ENCODE results near the gene NAV3.

Gene NAV3

DNA sequence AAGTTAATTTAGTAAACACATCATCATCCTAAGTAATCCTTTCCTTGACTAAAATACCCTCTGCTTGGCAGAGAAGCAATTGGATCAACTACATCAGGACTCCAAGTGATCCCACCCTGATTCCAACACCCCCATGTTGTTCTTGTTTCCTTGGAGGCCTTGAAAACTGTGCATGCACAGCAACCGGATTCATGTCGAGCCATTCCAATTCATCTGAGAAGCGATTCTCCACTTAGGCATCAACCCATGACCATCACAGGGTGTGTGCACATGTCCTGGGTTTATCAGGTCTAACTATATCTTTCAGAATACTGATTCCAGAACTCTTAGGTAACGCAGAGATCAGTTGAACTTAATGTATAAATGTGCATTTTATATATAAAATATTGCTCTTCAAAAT is 163.0 kb downstream of the NAV3 start:
- DNase-seq: no peak

DNA sequence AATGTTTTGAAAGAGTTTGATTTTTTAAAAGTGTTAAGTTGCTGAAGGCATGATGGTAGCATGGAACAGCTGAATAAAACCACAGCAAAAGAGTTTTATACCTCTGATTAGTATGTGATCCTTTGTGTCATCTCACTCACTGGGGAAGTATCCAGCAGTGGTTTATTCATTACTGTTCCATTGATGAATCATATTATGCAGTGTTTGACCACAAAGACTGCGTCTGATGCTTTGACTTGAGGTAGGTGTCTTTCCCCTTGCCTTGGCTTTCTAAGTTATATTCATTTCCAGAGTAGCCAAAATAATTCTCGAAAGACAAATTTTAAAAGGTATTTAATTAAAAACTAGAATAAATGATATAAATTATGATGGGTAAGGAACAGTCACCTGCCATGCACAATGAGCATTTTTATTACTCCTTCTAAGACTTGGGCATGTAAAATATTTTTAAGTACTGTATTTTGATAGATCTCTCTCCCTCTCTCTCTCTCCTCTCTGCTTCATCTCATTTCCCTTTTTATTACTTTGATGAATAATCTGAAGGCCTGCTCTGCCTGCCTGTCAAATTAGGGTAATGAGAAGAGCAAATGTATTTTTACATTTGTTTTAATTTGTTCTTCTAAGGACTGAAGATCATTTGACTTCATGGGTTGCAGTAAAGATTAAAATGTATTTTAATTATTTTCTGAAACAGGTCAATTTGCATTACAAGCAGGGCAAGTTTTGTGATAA is 164.9 kb downstream of the NAV3 start:
- no peak for DNase-seq

DNA sequence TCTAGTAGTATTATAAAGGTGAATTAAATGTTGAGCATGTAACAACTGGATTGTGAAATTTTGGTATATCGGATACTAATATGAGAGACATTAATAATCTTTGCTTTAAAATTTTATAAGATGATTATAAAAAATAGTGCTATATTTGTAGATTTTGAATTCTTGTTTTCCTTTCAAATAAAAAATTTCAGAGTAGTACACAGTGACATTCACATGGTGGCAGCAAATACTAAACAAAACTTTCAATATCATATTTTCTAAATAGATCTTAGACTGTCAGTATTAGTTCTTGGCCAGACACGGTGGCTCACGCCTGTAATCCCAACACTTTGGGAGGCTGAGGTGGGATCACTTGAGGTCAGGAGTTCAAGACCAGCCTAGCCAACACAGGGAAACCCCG is 166.0 kb downstream of the NAV3 start:
- DNase-seq: no peak

DNA sequence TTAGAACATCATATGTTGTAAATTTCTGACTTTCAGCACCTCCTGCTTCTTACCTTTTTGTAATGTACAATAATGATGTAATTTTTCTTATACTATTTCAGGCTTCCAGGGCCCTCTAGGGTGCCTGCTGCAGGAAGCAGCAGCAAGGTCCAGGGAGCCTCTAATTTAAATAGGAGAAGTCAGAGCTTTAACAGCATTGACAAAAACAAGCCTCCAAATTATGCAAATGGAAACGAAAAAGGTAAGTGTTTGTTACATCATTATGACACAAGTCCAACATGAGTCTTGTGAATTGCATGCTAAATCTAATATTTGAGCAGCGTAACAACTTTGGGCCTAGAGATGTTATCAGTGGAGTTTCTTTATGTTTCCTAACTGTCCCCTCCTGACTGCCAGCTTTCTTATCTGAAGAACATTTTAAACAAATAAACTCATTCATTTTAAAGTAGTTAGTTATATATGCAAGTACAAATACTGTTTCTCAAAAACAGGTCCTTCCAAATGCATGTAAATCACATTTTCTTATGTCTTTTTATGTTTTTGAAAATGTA is 167.6 kb downstream of the NAV3 start:
- DNase-seq: no peak

DNA sequence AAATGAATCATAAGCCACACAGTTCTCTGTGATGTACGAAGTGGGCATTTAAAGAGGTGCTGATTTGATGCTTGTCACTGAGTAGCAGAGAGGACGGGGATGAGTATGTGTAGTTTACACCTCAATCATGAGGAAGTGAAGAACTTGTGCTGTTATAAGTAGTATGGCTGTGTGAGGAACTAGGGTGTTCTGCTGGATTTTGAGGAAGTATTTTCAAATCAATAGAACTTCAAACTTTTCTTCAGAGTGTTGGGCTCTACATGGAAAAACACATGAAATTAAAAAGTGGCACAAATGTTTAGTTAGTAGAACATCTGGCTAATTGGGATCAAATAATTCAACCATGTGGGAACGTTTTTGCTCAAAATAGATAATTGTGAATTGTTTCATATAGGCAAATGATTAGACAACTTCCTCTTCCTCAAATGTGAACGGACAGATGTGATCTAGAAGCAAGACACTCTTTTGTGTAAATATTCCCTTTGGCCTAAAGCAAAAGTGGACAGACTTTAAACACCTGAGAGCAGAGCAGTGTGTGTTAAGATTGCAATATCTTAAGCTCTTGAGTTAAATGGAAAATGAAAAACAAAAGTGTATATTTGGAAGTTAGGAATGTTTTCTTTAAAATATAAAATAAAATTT is 168.5 kb downstream of the NAV3 start:
- no peak for DNase-seq

DNA sequence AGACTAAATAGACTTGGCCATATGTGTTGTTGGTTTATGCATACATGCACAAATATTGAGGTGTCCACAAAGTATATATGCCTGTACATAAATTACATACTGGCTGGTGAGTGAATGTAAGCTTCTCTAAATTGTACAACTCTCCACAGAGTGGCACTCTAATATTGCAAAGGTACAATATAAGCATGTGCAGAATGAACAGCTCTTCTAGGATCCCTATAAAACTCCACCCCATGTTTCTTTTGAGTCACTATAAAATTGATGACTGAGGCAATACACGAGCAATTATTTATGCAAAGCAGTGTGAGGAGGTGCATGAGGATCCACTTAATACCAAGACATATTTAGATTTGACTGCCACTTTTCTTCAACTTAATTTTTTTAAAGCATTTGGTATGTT is 172.2 kb downstream of the NAV3 start:
- no peak for DNase-seq

DNA sequence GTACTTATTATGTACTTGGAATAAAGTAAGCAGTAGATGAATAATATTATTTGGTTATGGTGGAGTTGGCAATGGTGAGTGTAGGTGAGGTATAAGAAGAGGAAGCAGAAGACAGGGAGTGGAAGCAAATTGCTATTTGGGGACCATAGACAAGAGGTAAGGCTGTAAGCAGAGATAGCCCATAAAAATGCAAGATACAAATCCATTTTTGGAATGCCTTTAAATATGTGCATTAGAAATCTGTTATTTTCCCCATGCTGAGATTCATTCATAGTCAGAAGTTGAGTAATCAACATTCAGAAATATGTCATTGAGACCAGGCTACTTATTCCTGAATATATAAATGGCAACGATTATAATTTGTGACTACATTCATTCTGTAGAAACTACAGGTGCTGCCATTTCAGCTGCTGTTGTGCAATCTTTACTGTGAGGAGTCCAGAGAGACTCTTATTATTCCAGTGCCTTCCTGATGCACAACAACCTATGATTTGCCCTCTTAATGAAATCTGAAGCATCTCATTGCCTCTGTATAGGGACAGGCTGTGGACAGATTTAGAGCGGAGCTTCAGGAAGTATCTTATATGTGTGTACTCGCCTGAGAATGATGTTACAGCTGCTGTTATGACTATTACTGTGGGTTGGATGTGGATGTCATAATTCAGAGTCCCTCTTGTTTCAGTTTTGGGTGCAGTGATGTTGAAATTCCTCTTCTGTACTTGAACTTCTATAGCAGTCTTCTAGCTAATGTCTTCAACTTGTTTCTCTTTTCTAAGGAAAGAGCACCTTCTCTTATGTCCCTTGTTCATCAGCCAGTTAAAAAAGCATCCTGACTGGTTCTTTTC is 173.8 kb downstream of the NAV3 start:
- DNase-seq: no peak

DNA sequence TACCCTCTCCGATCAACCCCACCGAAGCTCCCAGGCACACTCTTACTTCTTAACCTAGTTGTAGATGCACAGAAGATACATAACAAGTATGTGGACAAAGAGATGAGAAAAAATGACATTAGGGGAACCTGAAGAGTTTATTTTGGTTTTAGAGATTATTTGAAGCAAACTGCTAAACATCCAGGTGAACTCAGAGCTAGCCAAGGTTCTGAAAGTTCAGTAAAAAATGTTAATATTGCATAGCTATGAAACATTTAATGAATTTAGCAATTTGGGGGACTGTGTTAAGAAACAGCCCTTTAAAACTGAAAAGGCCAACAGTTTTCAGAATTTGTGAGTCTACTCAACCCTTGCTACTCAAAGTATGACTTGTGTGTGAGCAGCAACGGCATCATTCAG is 174.4 kb downstream of the NAV3 start:
- DNase-seq: no peak

DNA sequence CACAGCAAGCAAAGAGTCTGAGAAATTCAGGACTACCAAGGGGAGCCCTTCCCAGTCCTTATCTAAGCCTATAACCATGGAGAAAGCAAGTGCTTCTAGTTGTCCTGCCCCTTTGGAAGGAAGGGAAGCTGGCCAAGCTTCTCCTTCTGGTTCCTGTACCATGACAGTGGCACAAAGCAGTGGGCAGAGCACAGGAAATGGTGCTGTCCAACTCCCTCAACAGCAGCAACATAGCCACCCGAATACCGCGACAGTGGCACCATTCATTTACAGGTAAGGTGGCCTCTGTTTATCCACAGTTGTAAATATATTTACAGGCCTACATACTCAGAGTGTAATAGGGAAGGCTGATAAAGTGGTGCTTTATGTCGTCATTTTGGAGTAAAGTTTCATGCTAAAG is 176.5 kb downstream of the NAV3 start:
- no peak for DNase-seq

DNA sequence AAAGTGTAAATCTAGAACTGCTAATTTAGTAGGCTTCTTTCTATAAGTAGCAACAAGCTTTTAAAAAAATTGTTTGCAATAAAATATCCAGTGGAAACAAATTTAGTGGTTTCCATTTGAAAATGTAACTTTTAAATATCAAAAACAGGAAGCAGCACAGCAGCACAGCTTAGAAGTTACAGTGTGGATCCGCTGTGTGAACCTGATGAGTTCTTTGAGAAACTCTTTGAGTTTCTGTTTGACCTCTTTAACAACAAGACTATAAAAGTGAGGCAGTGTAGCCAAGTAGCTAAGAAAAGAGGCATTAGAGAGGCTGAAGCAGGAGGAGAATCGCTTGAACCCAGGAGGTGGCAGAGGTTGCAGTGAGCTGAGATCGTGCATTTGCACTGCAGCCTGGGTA is 178.3 kb downstream of the NAV3 start:
- DNase-seq: no peak

DNA sequence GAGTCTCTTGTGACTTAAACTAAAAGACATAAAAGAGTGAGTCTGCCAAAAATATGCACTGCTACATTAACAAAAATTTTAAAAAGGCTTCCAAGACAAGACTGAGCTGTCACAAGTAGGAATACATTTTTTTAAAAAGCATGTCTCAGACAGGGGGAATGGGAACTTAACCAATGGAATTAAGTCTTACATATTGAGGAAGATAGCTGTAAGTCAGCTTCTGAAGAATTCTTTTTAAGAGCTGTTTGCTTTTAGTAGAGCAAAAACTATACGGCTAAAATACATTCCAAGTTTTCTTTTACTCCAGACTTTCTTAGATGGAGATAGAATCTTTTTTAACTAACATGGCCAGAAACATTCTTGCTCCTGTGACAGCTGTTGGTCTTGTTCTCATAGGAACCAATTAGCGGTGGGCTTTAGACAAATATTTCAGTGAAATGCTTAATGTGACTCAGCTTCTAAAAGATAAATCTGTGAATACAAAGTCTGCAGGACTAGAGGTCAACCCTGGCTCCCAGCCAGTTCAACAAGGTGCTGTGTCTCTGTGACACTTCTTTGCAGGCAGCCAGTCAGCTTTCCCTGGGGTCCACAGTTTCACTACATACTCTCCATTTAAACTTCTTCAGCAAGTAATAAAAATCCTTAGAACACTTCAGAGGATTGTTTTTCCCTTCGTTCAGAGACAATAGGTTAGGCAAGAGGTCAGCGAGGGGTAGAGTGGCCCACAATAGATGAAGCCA is 187.6 kb downstream of the NAV3 start:
- no peak for DNase-seq

DNA sequence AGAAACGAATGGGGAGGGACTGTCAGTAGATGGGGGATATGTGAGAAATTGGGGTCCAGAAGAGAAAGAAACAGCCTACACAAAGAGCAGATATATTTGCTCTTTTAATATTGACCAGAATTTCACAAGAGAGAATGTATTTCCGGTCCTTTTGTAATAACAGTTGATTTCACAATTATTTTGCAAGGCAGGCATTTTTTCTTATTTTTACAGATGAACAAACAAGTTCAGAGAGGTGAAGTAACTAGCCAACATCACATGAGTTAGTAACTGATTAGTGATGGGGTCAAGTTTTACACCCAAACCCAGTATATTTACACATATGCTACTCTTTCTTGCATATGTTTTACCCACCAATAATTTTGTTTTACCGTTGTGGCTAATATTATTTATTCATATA is 188.2 kb downstream of the NAV3 start:
- no peak for DNase-seq

DNA sequence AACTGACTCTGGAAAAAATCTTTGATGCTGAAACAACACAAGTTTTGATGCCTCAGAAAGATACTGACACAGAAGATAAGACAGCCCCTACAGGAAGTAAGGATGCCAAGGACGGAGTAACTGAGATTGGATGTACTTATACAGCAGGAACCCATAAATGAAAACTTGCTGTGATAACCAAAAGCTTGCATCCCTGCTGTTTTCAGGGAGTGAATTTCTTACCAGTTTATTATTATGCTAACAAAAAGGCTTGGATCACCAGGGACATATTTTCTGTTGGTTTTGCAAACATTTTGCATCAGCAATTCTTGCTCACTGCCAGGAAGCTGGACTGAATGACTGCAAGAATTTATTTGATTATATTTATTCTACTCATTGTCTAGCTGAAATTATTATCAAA is 197.7 kb downstream of the NAV3 start:
- DNase-seq: no peak

DNA sequence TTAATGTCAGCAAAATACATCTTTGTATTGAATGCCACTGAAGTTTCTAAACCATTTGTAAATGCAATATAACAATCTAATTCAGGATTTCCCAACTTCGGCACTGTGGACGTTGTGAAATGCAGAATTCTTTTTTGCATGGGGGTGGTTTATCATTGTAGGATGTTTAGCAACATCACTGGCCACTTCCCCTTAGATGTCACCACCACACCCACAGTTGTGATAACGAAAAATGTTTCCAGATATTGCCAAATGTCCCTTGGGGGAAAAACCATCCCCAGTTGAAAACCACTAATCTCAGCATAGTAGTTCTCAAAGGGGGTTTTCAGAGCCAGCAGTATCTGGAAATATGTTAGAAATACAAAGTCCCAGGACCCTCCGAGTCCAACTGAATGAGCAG is 203.3 kb downstream of the NAV3 start:
- DNase-seq: no peak

DNA sequence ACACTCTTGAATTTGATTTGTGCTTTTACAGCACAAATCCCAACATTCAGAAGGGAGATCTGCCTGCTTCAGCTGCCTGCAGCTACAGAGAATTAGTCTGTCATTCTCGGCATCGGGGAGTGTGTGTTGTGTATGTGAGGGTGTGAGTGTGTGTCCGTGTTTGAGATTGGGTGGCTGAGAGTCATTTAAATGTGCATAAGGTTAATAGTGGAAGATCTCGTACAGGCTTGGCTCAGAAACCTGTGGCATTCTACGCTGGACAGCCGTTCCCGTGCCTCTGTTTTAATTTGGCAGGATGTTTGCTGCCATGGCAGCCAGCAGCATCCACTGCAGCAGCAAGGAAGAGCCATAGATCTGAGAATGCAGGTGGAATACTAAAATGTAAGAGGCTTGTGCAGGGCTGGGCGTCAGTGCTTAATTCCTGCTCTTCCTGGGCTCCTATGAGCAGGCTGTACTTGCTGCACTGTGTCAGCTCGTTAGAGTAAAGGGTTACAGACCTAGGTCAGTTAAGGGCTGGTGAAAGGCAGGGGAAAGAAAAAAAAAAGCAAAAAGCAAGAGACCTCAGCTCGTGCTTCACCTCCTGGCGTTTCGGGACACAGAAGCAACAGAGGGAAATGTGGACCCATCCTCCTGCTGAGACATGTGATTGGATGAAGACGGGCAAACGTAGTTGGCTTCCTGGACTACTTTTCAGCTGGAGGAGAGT is 205.4 kb downstream of the NAV3 start:
- DNase-seq: no peak

DNA sequence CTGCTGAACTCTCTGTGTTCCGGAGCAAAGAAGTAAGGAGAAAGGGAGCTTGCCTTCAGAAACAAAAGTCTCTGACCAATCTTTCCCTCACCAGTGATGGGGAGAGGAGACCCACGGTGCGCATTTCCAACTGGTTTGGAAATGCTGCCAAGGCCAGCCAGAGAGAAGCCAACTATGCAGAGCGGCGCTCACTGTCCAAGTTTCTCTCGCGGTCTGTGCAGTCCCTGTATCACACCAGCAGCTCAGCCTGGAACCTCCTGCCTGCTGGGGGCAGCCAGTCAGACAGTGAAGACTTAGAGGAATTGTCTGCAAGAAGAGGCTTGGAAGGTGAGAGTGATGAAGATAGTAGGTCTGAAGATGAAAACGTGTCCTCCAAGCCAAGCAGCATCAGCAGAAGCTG is 206.2 kb downstream of the NAV3 start:
- DNase-seq: no peak

DNA sequence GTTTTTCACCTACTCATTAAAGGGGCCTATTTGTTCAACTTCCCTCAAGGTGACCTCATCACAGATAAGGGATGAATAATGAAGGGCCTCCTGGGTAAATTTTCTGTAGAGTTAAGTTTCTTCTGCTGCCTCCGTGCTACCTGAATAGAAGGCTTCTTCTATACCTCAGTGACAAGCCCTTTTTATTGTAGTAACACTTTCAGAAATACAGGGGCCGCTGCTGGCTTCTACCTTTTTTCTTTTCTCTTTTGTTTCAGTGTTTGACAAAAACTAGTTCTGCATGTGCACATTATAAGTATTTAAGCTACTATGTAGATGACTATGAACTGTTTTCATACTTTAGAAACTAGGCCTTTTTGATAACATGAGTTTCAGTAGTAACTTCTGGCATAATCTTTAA is 207.0 kb downstream of the NAV3 start:
- no peak for DNase-seq

DNA sequence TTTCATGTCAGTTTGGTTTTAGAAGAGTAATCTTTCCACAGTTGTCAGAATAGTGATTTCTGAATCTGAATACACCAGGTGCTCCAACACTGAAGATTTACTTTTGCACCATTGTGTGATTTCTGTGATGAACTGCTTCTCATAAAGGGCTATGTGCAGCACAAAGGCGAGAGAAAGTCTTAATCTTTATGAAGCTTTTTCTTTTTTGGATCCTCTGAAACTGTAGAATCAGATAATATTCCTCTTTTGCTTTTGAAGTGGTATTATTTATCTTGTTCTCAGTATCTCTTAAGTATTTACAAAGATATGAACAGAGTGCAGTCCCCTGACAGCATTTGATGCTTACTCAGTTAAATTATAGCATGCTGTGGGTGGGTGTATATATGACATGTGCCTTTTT is 207.8 kb downstream of the NAV3 start:
- DNase-seq: no peak

DNA sequence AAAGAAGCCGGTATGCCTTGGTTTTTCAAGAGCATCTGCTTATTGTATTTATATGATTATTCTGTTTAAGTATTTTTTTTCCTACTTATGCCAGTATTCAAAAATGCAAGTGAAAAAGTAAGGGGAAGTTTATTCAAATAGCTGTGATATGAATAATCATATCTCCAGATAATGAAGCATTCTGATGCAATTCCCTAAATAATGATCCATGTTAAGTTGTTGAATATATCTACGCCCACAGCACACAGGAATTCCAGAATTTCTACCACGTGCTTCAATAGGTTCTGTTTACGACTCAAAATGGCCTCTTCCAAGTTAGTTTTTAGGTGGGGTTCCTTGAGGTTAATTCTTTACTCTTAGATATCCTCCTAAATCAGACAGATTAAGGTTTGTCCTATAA is 208.3 kb downstream of the NAV3 start:
- no peak for DNase-seq

DNA sequence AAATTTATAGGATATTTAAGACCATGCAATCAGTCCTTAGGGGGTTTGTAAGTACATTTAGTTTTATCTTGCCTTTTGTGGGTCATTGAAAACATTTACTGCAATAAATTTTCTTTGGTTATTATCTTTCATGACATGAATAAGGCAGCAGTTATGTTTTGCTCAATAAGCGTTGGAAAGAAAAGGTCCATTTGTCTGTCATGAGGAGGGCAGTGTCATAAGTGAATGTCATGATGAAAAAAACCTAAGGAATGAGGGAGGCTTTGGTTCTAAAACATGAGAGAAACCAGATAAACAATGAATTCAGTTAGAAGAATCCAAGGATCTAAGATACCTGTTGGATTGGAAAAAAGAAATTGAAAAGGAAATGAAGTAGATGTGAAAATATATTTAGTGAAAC is 209.4 kb downstream of the NAV3 start:
- DNase-seq: no peak

DNA sequence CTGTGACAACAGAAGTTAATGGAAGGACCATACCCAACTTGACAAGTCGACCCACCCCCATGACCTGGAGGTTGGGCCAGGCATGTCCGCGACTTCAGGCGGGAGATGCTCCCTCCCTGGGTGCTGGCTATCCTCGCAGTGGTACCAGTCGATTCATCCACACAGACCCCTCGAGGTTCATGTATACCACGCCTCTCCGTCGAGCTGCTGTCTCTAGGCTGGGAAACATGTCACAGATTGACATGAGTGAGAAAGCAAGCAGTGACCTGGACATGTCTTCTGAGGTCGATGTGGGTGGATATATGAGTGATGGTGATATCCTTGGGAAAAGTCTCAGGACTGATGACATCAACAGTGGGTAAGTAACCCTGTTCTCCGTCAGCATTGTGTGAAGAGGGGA is 220.1 kb downstream of the NAV3 start:
- no peak for DNase-seq

DNA sequence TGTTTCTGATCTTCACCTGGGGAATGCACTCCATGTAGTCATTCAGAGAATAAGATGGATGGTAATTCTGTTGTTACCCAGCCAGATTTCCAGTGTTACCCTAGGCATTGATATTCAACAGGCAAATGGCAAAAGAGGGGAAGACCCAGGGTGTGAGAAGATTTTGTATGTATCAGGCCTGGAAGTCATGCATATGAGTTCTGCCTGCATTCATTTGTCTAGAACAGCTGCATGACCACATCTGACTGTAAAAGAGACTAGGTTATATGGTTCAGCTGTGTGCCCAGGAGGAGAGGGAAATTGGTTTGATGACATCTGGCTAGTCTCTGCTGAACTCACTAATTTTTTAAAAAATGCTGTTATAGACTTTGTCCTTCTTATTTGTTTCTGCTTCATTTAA is 224.9 kb downstream of the NAV3 start:
- DNase-seq: no peak

All from stimulated activated CD4-positive, alpha-beta T cell treated with anti-CD3 and anti-CD28 coated beads, Interleukin-4, amount 100 ng/mL, for 1 hour (primary cell).